Adrenal gland (tissue), 5 donors: Measurements from ENCODE around the gene CACNG6.

Experiments
- CTCF ChIP-seq, 6 experiments: fragments of 450-650 bp in 4 of 6; fragments of 200-600 bp in 2 of 6; sonication (generic) in 1 of 6; IDR thresholded peaks; 1 replicate in 5 of 6; 2 replicates in 1 of 6; pipeline versions ENCODE4 v1.5.1 to v1.8.0; 2016 to 2021; ENCODE audit warnings: antibody characterized with exemption in 6 of 6, mild to moderate bottlenecking in 2 of 6, moderate library complexity in 1 of 6
- POLR2A ChIP-seq, 2 donors: fragments of 450-650 bp; IDR thresholded peaks; one replicate each; pipeline ENCODE4 v1.6.1; 2017; ENCODE audit warnings: antibody characterized with exemption in 2 of 2, mild to moderate bottlenecking in 2 of 2, moderate library complexity in 1 of 2
- donor health status: DM: no; HTN: no; CAD: no.

GRCh38 chr19:53966931-53967330 lies 24.5 kb upstream of the CACNG6 start:
- TF ChIP-seq CTCF (IDR thresholded peaks at IDR 0.05), result no peak
- TF ChIP-seq POLR2A (IDR thresholded peaks at IDR 0.05), result no peak
